Measurements from ENCODE around the gene AFAP1L1.

Gene AFAP1L1

DNA sequence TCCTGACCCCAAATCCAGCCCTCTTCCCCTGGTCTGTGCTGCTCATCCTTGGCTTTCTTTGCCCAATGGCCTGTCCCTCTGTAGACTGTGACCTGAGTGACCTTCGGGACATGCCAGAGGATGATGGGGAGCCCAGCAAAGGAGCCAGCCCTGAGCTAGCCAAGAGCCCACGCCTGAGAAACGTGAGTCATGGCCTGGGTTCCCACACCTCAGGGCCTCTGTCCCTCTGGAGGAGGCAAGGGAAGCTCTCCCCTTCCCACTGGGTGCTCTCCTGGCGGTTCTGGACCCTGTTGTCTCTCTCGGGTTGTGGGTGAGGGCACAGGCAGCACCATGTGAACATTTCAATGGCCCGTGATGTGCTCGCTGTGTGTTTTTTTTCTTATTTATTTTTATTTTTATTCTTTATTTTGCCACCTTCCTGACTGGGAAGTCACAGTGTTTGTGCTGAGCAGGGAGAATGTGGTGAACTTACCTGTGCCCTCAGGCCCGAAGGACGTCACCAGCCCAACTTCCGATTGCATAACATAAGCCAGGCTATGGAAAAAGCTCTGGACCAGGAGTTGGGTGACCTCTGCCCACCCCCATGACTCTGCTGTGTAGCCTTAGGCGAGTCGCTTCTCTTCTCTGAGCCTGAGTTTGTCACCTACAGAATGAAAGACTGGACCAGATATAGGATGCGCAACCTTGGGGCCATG, 29.5 kb downstream of the AFAP1L1 start:
- Histone ChIP-seq H3K27me3 (ENCODE audit: control insufficient read depth, insufficient read depth, low read length) (no peaks in the 10 kb centered on the region), H3K9me3 (ENCODE audit: control insufficient read depth, insufficient read depth, low read length) (no peaks in the 10 kb centered on the region), H3K4me1 (ENCODE audit: control insufficient read depth, insufficient read depth, low read length) (no peaks in the 10 kb centered on the region), H3K27ac (ENCODE audit: low read length) (no peak overlapping the region), H3K36me3 (ENCODE audit: control insufficient read depth, insufficient read depth, low read length) (no peaks in the 10 kb centered on the region), H3K4me3 (ENCODE audit: low read length) (no peak overlapping the region)
- WGBS (ENCODE audit: insufficient coverage, insufficient read length): no CpG with 5 or more reads among the region's 13 CpGs
- DNase-seq (ENCODE audit: low read depth, low spot score): no peak

DNA sequence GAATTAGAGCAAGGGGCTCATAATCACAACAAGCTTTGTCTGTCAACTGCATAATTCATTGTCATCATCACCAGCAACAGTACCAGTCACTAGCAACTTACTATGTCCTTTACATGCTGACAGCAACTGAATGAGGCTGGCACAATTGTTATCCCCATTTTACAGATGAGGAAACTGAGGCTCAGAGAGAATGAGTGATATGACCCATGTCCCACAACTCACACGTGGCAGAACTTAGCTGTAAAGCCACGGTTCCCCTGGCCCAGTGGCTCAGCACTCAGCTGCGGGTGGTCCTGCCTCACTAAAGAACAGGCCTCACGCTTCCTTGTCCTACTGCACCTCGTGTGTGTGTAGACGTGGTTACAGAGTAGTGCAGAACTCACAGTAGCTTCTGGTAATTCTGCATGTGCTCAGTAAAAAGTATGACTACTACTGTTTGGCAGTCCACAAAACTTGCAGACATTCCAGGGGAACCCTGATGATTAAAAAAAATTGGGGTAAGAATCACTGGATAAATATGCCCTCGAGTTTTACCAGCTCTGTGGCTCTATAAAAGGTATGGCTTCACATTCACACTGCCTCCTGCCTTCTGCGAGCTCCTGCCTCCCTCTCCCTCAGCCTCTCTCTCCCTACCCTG, 30.2 kb downstream of the AFAP1L1 start:
- no peak overlapping the region for H3K4me3 ChIP-seq (ENCODE audit: low read length)
- DNase-seq (ENCODE audit: low read depth, low spot score): no peak
- H3K27ac ChIP-seq (ENCODE audit: low read length): no peak overlapping the region
- H3K4me1 ChIP-seq (ENCODE audit: control insufficient read depth, insufficient read depth, low read length): no peaks in the 10 kb centered on the region
- H3K36me3 ChIP-seq (ENCODE audit: control insufficient read depth, insufficient read depth, low read length): no peaks in the 10 kb centered on the region
- H3K9me3 ChIP-seq (ENCODE audit: control insufficient read depth, insufficient read depth, low read length): no peaks in the 10 kb centered on the region
- no peaks in the 10 kb centered on the region for H3K27me3 ChIP-seq (ENCODE audit: control insufficient read depth, insufficient read depth, low read length)
- WGBS (ENCODE audit: insufficient coverage, insufficient read length): no CpG with 5 or more reads among the region's 8 CpGs

DNA sequence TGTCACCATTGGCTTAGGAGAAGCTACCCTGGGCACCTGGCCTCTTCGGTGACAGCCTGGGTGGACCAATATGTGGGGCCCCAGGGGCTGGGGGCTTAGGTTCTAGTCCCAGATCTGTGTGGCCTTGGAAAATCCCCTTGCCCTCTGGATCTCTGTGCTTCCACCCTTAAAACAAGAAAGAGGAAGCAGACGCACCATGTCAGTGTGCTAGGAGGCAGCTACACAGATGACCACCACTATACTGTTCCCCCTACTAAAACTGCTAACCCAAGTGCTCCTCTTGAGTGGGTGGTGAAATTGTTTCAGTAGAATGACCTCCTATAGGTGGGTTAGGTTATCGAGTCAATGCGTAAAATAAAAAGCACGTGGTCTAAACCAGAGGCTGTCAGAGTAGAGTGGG, 31.0 kb downstream of the AFAP1L1 start:
- Histone ChIP-seq H3K27me3 (ENCODE audit: control insufficient read depth, insufficient read depth, low read length) (no peaks in the 10 kb centered on the region), H3K4me3 (ENCODE audit: low read length) (no peak overlapping the region), H3K9me3 (ENCODE audit: control insufficient read depth, insufficient read depth, low read length) (no peaks in the 10 kb centered on the region), H3K4me1 (ENCODE audit: control insufficient read depth, insufficient read depth, low read length) (no peaks in the 10 kb centered on the region), H3K27ac (ENCODE audit: low read length) (no peak overlapping the region), H3K36me3 (ENCODE audit: control insufficient read depth, insufficient read depth, low read length) (no peaks in the 10 kb centered on the region)
- DNase-seq (ENCODE audit: low read depth, low spot score): no peak
- no CpG with 5 or more reads among the region's 5 CpGs for WGBS (ENCODE audit: insufficient coverage, insufficient read length)

DNA sequence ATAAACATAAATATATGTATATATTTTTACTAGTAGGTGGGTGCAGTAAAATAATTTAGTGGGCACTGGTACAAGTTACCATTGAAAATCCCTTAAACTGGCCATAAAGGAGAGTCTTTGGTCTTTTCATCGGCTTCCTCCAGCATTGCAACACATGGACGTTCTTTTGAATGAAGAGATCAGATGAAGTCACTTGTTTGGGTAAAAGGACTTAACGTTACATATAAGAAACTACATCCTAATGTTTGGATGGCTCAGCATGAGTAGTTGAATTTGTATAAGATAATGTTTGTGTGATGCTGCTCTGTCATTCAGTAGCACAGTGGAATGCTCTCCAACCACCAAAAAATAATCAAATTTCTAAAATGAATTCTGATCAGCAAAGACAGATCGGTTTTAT, 31.6 kb downstream of the AFAP1L1 start:
- Histone ChIP-seq H3K27ac (ENCODE audit: low read length) (no peak overlapping the region), H3K36me3 (ENCODE audit: control insufficient read depth, insufficient read depth, low read length) (no peaks in the 10 kb centered on the region), H3K9me3 (ENCODE audit: control insufficient read depth, insufficient read depth, low read length) (no peaks in the 10 kb centered on the region), H3K27me3 (ENCODE audit: control insufficient read depth, insufficient read depth, low read length) (no peaks in the 10 kb centered on the region), H3K4me1 (ENCODE audit: control insufficient read depth, insufficient read depth, low read length) (no peaks in the 10 kb centered on the region), H3K4me3 (ENCODE audit: low read length) (no peak overlapping the region)
- no CpG with 5 or more reads among the region's 4 CpGs for WGBS (ENCODE audit: insufficient coverage, insufficient read length)
- no peak for DNase-seq (ENCODE audit: low read depth, low spot score)

DNA sequence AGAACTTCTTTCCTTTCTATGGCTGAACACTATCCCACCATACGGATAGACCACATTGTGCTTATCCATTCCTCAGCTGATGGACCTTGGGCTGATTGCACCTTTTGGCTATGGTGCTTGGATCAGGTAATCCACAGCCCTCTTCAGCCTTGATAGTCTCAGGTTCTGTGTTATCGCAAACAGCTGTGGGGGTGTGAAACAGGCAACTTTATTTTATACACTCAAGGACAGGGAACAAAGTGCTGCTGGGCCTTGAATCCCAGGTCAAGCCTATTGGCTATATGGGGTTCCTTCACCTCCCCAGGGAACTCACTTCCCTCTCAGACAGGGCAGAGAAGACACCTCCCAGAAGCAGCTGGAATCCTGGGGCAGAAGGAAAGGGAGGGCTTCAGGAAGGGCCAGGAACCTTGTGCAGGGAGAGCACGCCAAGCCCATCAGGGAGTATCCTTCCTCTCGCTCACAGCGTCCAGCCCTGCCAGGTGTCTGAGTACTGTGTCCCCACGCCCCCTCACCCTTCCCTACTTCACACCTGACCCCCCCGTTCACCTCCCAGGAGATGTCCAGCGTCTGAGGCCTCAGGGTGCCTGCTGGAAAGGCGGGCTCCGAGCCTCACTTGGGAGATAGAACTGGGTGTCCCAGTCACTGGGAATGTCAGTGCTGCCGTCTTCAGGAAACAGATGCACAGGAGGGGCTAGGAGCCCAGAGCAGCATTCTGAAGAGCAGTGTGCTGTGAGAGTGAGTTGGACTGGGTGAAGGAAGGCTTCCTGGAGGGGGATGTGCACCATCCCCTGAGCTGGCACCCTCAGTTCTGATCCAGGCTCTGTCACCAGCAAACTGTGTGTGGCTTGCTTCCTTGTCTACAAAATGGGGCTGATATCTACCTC, 32.8 kb downstream of the AFAP1L1 start:
- Histone ChIP-seq H3K4me1 (ENCODE audit: control insufficient read depth, insufficient read depth, low read length) (no peaks in the 10 kb centered on the region), H3K9me3 (ENCODE audit: control insufficient read depth, insufficient read depth, low read length) (no peaks in the 10 kb centered on the region), H3K27me3 (ENCODE audit: control insufficient read depth, insufficient read depth, low read length) (no peaks in the 10 kb centered on the region), H3K27ac (ENCODE audit: low read length) (no peak overlapping the region), H3K4me3 (ENCODE audit: low read length) (no peak overlapping the region), H3K36me3 (ENCODE audit: control insufficient read depth, insufficient read depth, low read length) (no peaks in the 10 kb centered on the region)
- DNase-seq (ENCODE audit: low read depth, low spot score): no peak
- WGBS (ENCODE audit: insufficient coverage, insufficient read length): no CpG with 5 or more reads among the region's 11 CpGs

DNA sequence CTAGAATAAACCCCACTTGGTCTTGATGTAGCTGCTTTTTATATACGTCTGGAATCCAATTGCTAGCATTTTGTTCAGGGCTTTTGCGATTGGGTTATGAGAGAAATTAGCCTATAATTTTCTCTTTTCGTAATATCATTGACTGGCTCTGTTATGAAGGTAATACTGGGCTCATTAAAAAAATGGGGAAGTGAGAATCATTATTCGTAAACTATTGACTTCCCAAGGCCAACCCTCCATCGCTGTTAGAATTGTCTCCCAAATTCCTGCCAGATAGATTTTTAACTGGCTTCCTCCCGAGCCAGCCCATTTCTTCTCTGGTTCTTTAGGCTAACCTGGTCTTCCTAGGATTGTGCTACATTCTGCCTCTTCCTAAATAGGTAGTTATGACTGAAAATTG, 37.7 kb downstream of the AFAP1L1 start:
- Histone ChIP-seq H3K27me3 (ENCODE audit: control insufficient read depth, insufficient read depth, low read length) (no peaks in the 10 kb centered on the region), H3K9me3 (ENCODE audit: control insufficient read depth, insufficient read depth, low read length) (no peaks in the 10 kb centered on the region), H3K4me1 (ENCODE audit: control insufficient read depth, insufficient read depth, low read length) (no peaks in the 10 kb centered on the region; the same call in 1 of the 2 replicates), H3K36me3 (ENCODE audit: control insufficient read depth, insufficient read depth, low read length) (no peaks in the 10 kb centered on the region), H3K4me3 (ENCODE audit: low read length) (no peak overlapping the region), H3K27ac (ENCODE audit: low read length) (no peak overlapping the region)
- no CpG with 5 or more reads among the region's 6 CpGs for WGBS (ENCODE audit: insufficient coverage, insufficient read length)
- no peak for DNase-seq (ENCODE audit: low read depth, low spot score)

DNA sequence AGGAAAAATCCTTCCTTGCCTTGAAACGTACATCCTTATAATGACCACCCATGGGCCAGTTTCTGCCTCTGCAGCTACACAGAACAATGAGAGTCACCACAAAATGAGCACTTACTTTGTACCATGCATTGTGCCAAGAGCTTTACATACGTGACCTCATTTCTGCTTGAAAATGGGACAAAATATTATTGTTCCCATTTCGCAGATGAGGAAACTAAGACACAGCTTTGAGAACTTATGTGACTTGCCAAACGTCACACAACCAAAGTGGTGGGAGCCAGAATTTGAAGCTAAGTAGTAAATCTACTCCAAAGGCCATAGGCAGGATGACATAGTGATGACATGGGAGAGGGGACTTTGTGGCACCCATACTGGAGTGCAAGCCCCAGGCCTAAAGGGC, 38.8 kb downstream of the AFAP1L1 start:
- no peak for DNase-seq (ENCODE audit: low read depth, low spot score)
- Histone ChIP-seq H3K36me3 (ENCODE audit: control insufficient read depth, insufficient read depth, low read length) (no peaks in the 10 kb centered on the region), H3K27me3 (ENCODE audit: control insufficient read depth, insufficient read depth, low read length) (no peaks in the 10 kb centered on the region), H3K9me3 (ENCODE audit: control insufficient read depth, insufficient read depth, low read length) (no peaks in the 10 kb centered on the region), H3K4me3 (ENCODE audit: low read length) (no peak overlapping the region), H3K27ac (ENCODE audit: low read length) (no peak overlapping the region), H3K4me1 (ENCODE audit: control insufficient read depth, insufficient read depth, low read length) (no peaks in the 10 kb centered on the region; the same call in 1 of the 2 replicates)
- no CpG with 5 or more reads among the region's 4 CpGs for WGBS (ENCODE audit: insufficient coverage, insufficient read length)

DNA sequence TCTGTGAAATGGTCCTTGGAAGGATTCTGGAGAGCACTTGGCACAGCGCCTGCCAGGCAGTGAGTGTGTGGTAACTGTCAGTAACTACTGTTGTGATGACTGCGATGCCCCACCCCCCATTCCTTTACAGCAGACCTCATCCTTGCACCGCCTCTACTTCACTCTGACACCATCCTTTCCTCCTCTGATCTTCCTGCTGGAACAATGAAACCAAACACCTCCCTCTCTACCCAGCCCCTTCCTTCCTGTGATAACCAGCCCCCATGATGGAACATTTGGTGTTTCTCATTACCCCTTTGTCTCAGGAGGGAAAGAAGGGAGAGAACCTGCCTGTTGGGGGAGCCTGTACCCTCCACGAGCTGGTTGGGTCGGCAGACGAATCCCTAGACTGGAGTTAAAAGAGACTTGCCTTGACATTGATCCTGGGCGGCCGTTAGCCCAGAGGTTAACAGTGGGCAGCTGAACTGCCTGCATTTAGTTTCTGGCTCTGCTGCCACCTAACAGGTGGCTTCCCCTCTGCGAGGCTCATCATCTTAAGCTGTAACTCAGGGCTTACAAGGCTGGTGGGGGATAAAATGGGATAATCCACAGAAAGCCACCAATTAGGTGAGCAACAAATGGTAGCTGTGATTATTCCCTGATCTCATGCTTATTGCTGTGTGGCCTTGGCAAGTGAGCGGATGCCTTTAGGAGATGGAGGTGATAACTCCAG, 39.4 kb downstream of the AFAP1L1 start:
- H3K27me3 ChIP-seq (ENCODE audit: control insufficient read depth, insufficient read depth, low read length): no peaks in the 10 kb centered on the region
- no peaks in the 10 kb centered on the region for H3K9me3 ChIP-seq (ENCODE audit: control insufficient read depth, insufficient read depth, low read length)
- WGBS (ENCODE audit: insufficient coverage, insufficient read length): no CpG with 5 or more reads among the region's 10 CpGs
- H3K27ac ChIP-seq (ENCODE audit: low read length): no peak overlapping the region
- H3K4me1 ChIP-seq (ENCODE audit: control insufficient read depth, insufficient read depth, low read length): no peaks in the 10 kb centered on the region; the same call in 1 of the 2 replicates
- DNase-seq (ENCODE audit: low read depth, low spot score): no peak
- no peaks in the 10 kb centered on the region for H3K36me3 ChIP-seq (ENCODE audit: control insufficient read depth, insufficient read depth, low read length)
- no peak overlapping the region for H3K4me3 ChIP-seq (ENCODE audit: low read length)

DNA sequence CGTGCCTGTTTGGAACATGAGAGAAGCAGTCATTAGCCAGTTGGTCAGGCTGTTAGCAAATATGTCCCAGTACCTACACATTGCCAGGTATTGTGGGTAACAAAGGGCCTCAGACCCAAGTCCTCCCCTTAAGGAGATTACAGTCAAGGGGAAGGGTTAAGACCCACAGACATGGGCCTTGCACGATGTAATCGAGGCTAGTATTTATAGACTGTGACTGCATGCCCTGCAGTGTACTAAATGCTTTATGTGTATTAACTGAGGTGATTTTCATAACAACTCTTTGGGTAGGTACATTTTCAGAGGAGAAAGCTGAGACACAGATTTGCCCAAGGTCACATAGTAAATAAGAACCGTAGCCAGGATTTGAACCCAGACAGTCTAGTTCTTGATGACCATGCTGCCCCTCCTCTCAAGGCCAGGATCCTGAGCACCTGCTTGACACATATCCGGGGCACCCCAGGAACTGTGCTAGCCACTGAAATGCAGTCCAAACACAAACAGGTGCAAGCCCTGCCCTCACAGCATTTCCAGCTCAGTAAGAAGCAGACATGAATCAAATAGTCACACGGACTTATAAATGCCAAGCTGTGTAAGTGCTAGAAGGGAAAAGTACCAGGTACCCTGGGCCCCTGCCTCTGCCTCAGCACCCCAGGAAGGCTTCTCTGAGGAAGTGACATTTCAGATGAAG, 41.6 kb downstream of the AFAP1L1 start:
- Histone ChIP-seq H3K27ac (ENCODE audit: low read length) (no peak overlapping the region), H3K4me1 (ENCODE audit: control insufficient read depth, insufficient read depth, low read length) (no peaks in the 10 kb centered on the region; the same call in 1 of the 2 replicates), H3K9me3 (ENCODE audit: control insufficient read depth, insufficient read depth, low read length) (no peaks in the 10 kb centered on the region), H3K27me3 (ENCODE audit: control insufficient read depth, insufficient read depth, low read length) (no peaks in the 10 kb centered on the region), H3K36me3 (ENCODE audit: control insufficient read depth, insufficient read depth, low read length) (no peaks in the 10 kb centered on the region), H3K4me3 (ENCODE audit: low read length) (no peak overlapping the region)
- no peak for DNase-seq (ENCODE audit: low read depth, low spot score)
- WGBS (ENCODE audit: insufficient coverage, insufficient read length): no CpG with 5 or more reads among the region's 6 CpGs

Data from iPS DF 6.9 (cell line).